Right lobe of liver (tissue), 4 donors: Measurements from ENCODE around the gene ZNF208.

Source experiments
- CTCF ChIP-seq, 4 donors: fragments of 200-600 bp in 3 of 4; fragments of 450-650 bp in 1 of 4; IDR thresholded peaks; one replicate each; pipeline versions ENCODE4 v1.5.1 to v1.8.0; 2016 to 2022; ENCODE audit warnings: antibody characterized with exemption in 4 of 4, mild to moderate bottlenecking in 2 of 4
- POLR2A ChIP-seq: fragments of 450-650 bp; IDR thresholded peaks from one replicate; pipeline ENCODE4 v1.6.1; 2017; ENCODE audit warnings: antibody characterized with exemption, mild to moderate bottlenecking
- donor health status: DM: no; HTN: no; CAD: no.
- donor health status: DM: no; HTN: no; CAD: no.
- donor health status: DM: no; HTN: yes; CAD: no.

- TF ChIP-seq CTCF (IDR thresholded peaks at IDR 0.05) (no peak), POLR2A (no peak)
These were observed 41.9 kb upstream of the ZNF208 start for GRCh38 chr19:22052644-22053013.
